Lung (tissue), 12 donors: ENCODE data around the gene PLCD3. TPM values are rescaled to one million over a fixed set of nuclear protein-coding genes. Genes with fewer than 3 reads are reported as not detected.

Source experiments
- ATAC-seq: fragments of 200-7000 bp; cut with Tn5 transposase; one replicate; pipeline ENCODE4 v1.9.1; 2020; ENCODE audit warnings: moderate number of reproducible peaks; ENCODE audit not compliant: insufficient read depth, low FRiP score
- DNase-seq, 3 donors: peaks; one replicate each; pipeline ENCODE4 v3.0.0-alpha.2; 2013 to 2017
- H3K27ac ChIP-seq, 2 donors: one replicate each; pipeline ENCODE4 v1.5.1; 2013; ENCODE audit warnings: mild to moderate bottlenecking in 2 of 2, moderate library complexity in 2 of 2, control low read depth in 1 of 2, inconsistent platforms in 1 of 2, low read depth in 1 of 2, low read length in 1 of 2
- H3K27me3 ChIP-seq, 3 donors: one replicate each; pipeline ENCODE4 v1.5.1; 2013; ENCODE audit warnings: low read length in 2 of 3; ENCODE audit not compliant: control insufficient read depth in 3 of 3, insufficient read depth in 3 of 3
- H3K36me3 ChIP-seq, 4 donors: one replicate each; pipeline ENCODE4 v1.5.1; 2013; ENCODE audit warnings: low read length in 4 of 4, mild to moderate bottlenecking in 1 of 4, moderate library complexity in 1 of 4; ENCODE audit not compliant: control insufficient read depth in 4 of 4, insufficient read depth in 4 of 4
- H3K4me1 ChIP-seq, 5 donors: one replicate each; pipeline ENCODE4 v1.5.1; 2013; ENCODE audit warnings: low read length in 5 of 5, mild to moderate bottlenecking in 2 of 5, moderate library complexity in 1 of 5; ENCODE audit not compliant: control insufficient read depth in 5 of 5, insufficient read depth in 5 of 5
- H3K4me3 ChIP-seq: one replicate; pipeline ENCODE4 v1.5.1; 2013; ENCODE audit warnings: mild to moderate bottlenecking, control low read depth, moderate library complexity
- H3K9ac ChIP-seq, 2 donors: one replicate each; pipeline ENCODE4 v1.5.1; 2013; ENCODE audit warnings: low read length in 2 of 2, control low read depth in 1 of 2; ENCODE audit not compliant: insufficient read depth in 1 of 2
- H3K9me3 ChIP-seq, 4 donors: one replicate each; pipeline ENCODE4 v1.5.1; 2013; ENCODE audit warnings: low read length in 3 of 4, mild to moderate bottlenecking in 1 of 4, moderate library complexity in 1 of 4; ENCODE audit not compliant: control insufficient read depth in 4 of 4, insufficient read depth in 3 of 4
- WGBS, 2 donors: extraction: QIAGEN DNeasy Blood & Tissue Kit; methylation state at CpG; one replicate each; pipeline ENCODE4 v1.1.7; 2013; 5-methylcytosine and 5-hydroxymethylcytosine counted together
- polyA plus RNA-seq, 2 donors: library from polyadenylated mRNA; stranded (reverse); fragments of 200-250 nt; gene quantifications; one replicate each; pipeline ENCODE4 v1.2.1, GENCODE V29; 2013
- total RNA-seq, 2 donors: library from RNA; depleted of rRNA in 1 of 2; stranded (reverse); fragments of >200 nt in 1 of 2; gene quantifications; one replicate each; pipeline ENCODE4 v1.2.1, GENCODE V29; 2014 to 2021
- TF ChIP-seq, protein P1 (sequence below): IDR thresholded peaks from 2 replicates; pipeline ENCODE4 v1.5.1; 2012; ENCODE audit warnings: mild to moderate bottlenecking; ENCODE audit errors: control extremely low read depth, extremely low read depth
- donor health status: control.
- donor health status: control.
- donor health status: Bipolar disorder and iron deficiency.
- donor health status: healthy.
- donor health status: DM: yes; HTN: yes; CAD: no.

PLCD3 gene
- total and polyA plus RNA-seq, 4 donors: 3.6 to 43.3 (median 18.9) TPM

DNA sequence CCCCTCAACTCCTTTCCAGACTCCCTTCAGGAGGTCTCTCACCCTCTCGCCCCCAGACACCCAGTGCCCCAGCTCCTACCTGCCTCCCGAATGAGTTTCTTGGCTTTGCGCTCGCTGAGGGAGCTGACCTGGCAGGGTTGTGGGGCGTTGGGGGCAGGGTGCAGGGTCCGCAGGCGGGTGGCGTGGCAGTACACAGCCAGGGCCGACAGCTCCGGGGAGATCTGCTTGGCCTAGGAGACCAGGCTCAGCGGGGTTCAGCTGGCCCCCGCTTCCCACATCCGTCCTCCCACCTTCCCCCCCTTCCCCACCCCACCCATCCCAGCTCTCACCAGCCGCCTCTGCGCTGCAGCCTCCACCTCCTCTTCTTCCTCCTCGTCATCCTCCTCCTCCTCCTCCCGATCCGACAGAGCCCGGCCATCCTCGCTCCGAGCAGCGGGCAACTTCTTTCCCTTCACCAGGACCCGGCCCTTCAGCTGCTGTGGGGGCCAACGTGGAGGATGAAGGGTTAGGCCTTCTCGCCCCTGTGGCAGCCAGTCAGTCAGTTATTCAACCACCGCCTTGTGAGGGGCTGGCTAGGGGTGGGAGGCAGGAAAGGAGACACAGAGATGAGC is 17.2 kb downstream of the PLCD3 start:
- H3K36me3 ChIP-seq: peaks cover 0 to 15% (median 1%) of the 10 kb centered on the region in 4 donors
- ATAC-seq: no peak

DNA sequence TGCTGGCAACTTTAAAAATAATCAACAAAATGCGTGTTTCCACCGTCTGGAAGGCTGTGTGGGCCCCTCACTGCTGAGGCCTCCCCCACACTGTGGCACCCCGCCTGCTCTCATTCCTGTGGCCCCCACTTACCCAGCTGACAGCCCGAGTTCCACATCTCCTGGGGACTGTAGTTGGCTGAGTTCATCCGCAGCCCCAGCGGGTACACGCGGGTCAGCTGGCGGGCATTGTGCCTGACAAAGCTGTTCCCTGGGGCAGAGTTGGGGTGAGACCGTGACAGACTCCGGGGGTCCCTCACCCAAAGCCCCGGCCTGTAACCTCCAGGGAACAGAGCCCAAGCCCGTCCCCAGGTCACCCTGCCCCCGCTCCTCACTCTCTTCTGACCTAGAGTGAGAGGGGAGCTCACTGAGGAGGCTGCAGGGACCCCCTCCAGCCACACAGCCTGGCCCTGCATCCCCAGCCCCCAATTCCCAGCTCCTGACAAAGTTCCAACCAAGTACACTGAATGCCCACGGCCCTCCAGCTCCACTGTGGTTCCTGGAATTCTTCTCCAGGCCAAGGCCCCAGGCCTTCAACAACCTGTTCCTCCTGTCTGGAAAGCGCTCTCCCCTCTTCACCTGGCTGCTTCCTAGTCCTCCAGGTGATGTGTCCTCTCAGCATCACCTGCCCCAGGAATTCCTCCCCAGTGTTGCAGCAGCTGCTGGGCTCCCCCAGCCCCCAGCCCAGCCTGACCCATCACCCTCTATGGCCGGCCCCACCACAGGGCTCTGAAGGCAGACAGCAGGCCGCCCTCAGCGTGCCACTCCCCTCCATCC is 18.0 kb downstream of the PLCD3 start:
- H3K27me3 ChIP-seq: no peaks in the 10 kb centered on the region
- peaks cover 0 to 12% (median 1%) of the 10 kb centered on the region in 4 donors for H3K36me3 ChIP-seq
- H3K4me1 ChIP-seq: peaks cover 0 to 2% (median 0%) of the 10 kb centered on the region in 5 donors
- DNase-seq (no peak), ATAC-seq (no peak)
- 88 to 94% methylated on average over 19 of the region's 19 CpGs for WGBS, 2 donors
- TF ChIP-seq, protein P1, sequence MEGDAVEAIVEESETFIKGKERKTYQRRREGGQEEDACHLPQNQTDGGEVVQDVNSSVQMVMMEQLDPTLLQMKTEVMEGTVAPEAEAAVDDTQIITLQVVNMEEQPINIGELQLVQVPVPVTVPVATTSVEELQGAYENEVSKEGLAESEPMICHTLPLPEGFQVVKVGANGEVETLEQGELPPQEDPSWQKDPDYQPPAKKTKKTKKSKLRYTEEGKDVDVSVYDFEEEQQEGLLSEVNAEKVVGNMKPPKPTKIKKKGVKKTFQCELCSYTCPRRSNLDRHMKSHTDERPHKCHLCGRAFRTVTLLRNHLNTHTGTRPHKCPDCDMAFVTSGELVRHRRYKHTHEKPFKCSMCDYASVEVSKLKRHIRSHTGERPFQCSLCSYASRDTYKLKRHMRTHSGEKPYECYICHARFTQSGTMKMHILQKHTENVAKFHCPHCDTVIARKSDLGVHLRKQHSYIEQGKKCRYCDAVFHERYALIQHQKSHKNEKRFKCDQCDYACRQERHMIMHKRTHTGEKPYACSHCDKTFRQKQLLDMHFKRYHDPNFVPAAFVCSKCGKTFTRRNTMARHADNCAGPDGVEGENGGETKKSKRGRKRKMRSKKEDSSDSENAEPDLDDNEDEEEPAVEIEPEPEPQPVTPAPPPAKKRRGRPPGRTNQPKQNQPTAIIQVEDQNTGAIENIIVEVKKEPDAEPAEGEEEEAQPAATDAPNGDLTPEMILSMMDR: no peak
- H3K27ac ChIP-seq: no peak overlapping the region
- no peak overlapping the region for H3K4me3 ChIP-seq
- no peak overlapping the region for H3K9ac ChIP-seq
- H3K9me3 ChIP-seq: no peaks in the 10 kb centered on the region

More for the DNA sequence above, 17.2 kb downstream of the PLCD3 start:
- H3K27ac ChIP-seq: no peak overlapping the region
- no peak for DNase-seq
- H3K4me1 ChIP-seq: no peaks in the 10 kb centered on the region
- H3K27me3 ChIP-seq: no peaks in the 10 kb centered on the region
- 94% methylated on average over 23 to 26 of the region's 26 CpGs for WGBS, 2 donors
- H3K9me3 ChIP-seq: no peaks in the 10 kb centered on the region
- no peak overlapping the region for H3K9ac ChIP-seq
- TF ChIP-seq, protein P1: no peak
- H3K4me3 ChIP-seq: no peak overlapping the region

DNA sequence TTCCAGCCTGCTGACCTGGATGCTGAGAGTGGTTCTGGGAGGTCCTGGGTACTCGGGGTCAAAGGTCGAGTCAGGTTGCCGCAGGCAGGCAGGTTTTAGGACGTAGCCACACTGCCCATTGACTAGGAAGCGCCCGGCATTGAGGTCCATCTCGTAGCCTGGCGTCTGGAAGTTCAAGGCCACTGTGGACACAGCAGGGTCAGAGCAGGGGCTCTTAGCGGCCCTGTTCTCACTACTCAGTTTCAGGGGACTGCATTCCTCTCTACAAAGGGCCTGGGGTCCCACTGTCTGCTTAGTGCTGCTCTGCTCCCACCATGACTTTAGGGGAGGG is 18.9 kb downstream of the PLCD3 start:
- ATAC-seq (no peak), DNase-seq (no peak)
- 90 to 96% methylated on average over 9 of the region's 9 CpGs for WGBS, 2 donors
- H3K9me3 ChIP-seq: no peaks in the 10 kb centered on the region
- H3K4me3 ChIP-seq: no peak overlapping the region
- H3K27ac ChIP-seq: no peak overlapping the region
- no peak overlapping the region for H3K9ac ChIP-seq
- H3K4me1 ChIP-seq: peaks cover 0 to 2% (median 0%) of the 10 kb centered on the region in 5 donors
- H3K27me3 ChIP-seq: no peaks in the 10 kb centered on the region
- peaks cover 0 to 12% (median 3%) of the 10 kb centered on the region in 4 donors for H3K36me3 ChIP-seq
- TF ChIP-seq, protein P1: no peak
